Measurements from ENCODE around the gene KATNA1.

The KATNA1 gene

GRCh38 chr6:149648148-149649145, at the start of gene KATNA1:
Gene KATNA1 (minus strand): TSS chr6:149648714. CDS start chr6:149638547, 10,167 bp downstream.
- H3K4me2 ChIP-seq (ENCODE audit: low read depth, low read length, poor library complexity, severe bottlenecking): peak within 1 kb of the TSS; percentile 89
- H2AFZ ChIP-seq (ENCODE audit: low read depth, low read length, severe bottlenecking): peak within 1 kb of the TSS; percentile 95
- H3K9ac ChIP-seq (ENCODE audit: low read length): peak within 1 kb of the TSS; percentile 89
- H4K20me1 ChIP-seq (ENCODE audit: low read depth, low read length): no peaks in the 10 kb centered on the region
- H3F3A ChIP-seq (ENCODE audit: insufficient read depth): peaks cover 10% of the 10 kb centered on the region; the same call in 1 of the 2 replicates
- H3K9me2 ChIP-seq (replicated peaks; ENCODE audit: insufficient read depth, low read length): no peaks in the 10 kb centered on the region
- H3K9me3 ChIP-seq (ENCODE audit: insufficient read depth, low read length): no peaks in the 10 kb centered on the region
- peaks cover 45% of the 10 kb centered on the region for H3K79me2 ChIP-seq (ENCODE audit: insufficient read depth, low read length)
- TF ChIP-seq EZH2phosphoT487 (conservative IDR thresholded peaks at IDR 0.05; ENCODE audit: low read length): no peak
- no peak for TF ChIP-seq CTCF (IDR thresholded peaks at IDR 0.05; ENCODE audit: insufficient read depth, low read length, poor library complexity, severe bottlenecking)
- peak within 1 kb of the TSS; percentile 87 for H3K4me3 ChIP-seq (ENCODE audit: insufficient read depth, low read length, poor library complexity, severe bottlenecking)
- H3K36me3 ChIP-seq (ENCODE audit: low read length): no peaks in the 10 kb centered on the region
- peak within 1 kb of the TSS; percentile 36 for H3K27ac ChIP-seq (ENCODE audit: low read depth, low read length)
- no peaks in the 10 kb centered on the region for H3K27me3 ChIP-seq (ENCODE audit: low read length)

- Histone ChIP-seq H3K27me3 (ENCODE audit: low read length) (no peaks in the 10 kb centered on the region), H3K36me3 (ENCODE audit: low read length) (peaks cover 29% of the 10 kb centered on the region; the same call in 1 of the 2 replicates), H3K4me3 (ENCODE audit: insufficient read depth, low read length, poor library complexity, severe bottlenecking) (no peak overlapping the region), H3F3A (ENCODE audit: insufficient read depth) (peaks cover 6% of the 10 kb centered on the region; the same call in 1 of the 2 replicates), H3K4me2 (ENCODE audit: low read depth, low read length, poor library complexity, severe bottlenecking) (no peak overlapping the region), H3K27ac (ENCODE audit: low read depth, low read length) (no peak overlapping the region), H2AFZ (ENCODE audit: low read depth, low read length, severe bottlenecking) (no peak overlapping the region), H3K9ac (ENCODE audit: low read length) (no peak overlapping the region), H3K9me3 (ENCODE audit: insufficient read depth, low read length) (no peaks in the 10 kb centered on the region), H3K9me2 (replicated peaks; ENCODE audit: insufficient read depth, low read length) (no peaks in the 10 kb centered on the region), H3K79me2 (ENCODE audit: insufficient read depth, low read length) (peaks cover 84% of the 10 kb centered on the region), H4K20me1 (ENCODE audit: low read depth, low read length) (peaks cover 27% of the 10 kb centered on the region)
- no peak for TF ChIP-seq CTCF (IDR thresholded peaks at IDR 0.05; ENCODE audit: insufficient read depth, low read length, poor library complexity, severe bottlenecking)
- no peak for TF ChIP-seq EZH2phosphoT487 (conservative IDR thresholded peaks at IDR 0.05; ENCODE audit: low read length)
Observed at GRCh38 chr6:149698175-149698574, 49.7 kb upstream of the KATNA1 start.

- peaks cover 6% of the 10 kb centered on the region; the same call in 1 of the 2 replicates for H3F3A ChIP-seq (ENCODE audit: insufficient read depth)
- H3K9me2 ChIP-seq (replicated peaks; ENCODE audit: insufficient read depth, low read length): no peaks in the 10 kb centered on the region
- peaks cover 26% of the 10 kb centered on the region; the same call in 1 of the 2 replicates for H3K36me3 ChIP-seq (ENCODE audit: low read length)
- TF ChIP-seq CTCF (IDR thresholded peaks at IDR 0.05; ENCODE audit: insufficient read depth, low read length, poor library complexity, severe bottlenecking): no peak
- TF ChIP-seq EZH2phosphoT487 (conservative IDR thresholded peaks at IDR 0.05; ENCODE audit: low read length): no peak
- no peaks in the 10 kb centered on the region for H3K27me3 ChIP-seq (ENCODE audit: low read length)
- H3K79me2 ChIP-seq (ENCODE audit: insufficient read depth, low read length): peaks cover 83% of the 10 kb centered on the region
- no peak overlapping the region for H3K4me2 ChIP-seq (ENCODE audit: low read depth, low read length, poor library complexity, severe bottlenecking)
- H3K9me3 ChIP-seq (ENCODE audit: insufficient read depth, low read length): no peaks in the 10 kb centered on the region
- peaks cover 27% of the 10 kb centered on the region for H4K20me1 ChIP-seq (ENCODE audit: low read depth, low read length)
- no peak overlapping the region for H3K4me3 ChIP-seq (ENCODE audit: insufficient read depth, low read length, poor library complexity, severe bottlenecking)
- no peak overlapping the region for H3K9ac ChIP-seq (ENCODE audit: low read length)
- H2AFZ ChIP-seq (ENCODE audit: low read depth, low read length, severe bottlenecking): no peak overlapping the region
- no peak overlapping the region for H3K27ac ChIP-seq (ENCODE audit: low read depth, low read length)
Observed at GRCh38 chr6:149696901-149697300, 48.4 kb upstream of the KATNA1 start.
